ENCODE data around the gene GINS2.

Gene GINS2

DNA sequence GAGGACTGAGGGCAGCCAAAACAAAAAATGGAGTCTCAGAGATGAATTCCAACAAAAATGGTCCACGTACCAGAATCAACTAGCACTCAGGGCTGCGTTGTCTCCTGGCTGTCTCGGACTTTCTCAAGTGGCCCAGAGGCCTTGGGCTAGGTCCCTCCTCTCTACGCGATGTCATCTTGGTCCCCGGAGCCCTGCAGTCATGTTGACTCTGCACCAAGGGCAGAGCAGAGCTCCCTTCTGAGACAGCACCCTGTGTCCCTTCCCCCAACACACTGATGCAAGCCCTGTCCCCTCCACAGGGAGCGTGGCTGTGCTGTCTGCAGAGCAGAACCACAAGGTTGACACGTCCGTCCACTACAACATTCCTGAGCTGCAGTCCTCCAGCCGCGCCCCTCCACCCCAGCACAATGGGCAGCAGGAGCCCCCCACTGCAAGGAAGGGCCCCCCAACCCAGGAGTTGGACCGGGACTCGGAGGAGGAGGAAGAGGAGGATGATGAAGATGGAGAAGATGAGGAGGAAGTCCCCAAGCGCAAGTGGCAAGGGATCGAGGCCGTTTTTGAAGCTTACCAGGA, 20.8 kb downstream of the GINS2 start:
- no peak for DNase-seq (ENCODE audit: low read depth in 2 of 2)

DNA sequence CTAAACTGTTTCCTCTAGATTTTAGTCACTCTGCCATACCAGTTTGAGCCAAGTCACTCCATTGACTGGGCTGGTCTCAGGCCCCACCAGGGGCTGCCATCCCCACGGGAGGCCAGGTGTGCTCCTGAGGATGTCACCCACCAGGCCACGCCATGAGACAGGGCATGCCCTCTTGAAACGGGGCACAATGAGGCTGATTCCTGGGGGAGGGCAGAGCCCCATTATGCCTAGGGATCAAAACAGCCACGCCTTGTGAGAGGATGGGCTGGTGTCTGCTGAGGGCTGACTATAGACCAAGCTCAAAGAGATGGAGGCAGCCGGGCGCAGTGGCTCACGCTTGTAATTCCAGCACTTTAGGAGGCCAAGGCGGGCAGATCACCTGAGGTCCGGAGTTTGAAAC, 21.5 kb downstream of the GINS2 start:
- no peak for DNase-seq (ENCODE audit: low read depth in 2 of 2)

DNA sequence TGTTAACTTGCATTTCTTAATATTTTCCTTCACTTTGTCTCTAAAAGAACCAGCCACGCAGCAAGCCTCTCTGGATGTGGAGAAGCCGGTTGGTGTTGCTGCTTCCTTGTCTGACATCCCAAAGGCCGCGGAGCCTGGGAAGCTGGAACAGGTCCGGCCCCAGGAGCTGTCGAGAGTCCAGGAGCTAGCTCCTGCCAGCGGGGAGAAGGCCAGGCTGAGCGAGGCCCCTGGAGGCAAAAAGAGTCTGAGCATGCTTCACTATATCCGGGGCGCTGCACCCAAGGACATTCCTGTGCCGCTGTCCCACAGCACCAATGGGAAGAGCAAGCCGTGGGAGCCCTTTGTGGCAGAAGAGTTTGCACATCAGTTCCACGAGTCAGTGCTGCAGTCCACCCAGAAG, 22.8 kb downstream of the GINS2 start:
- DNase-seq (ENCODE audit: low read depth in 2 of 2): no peak

DNA sequence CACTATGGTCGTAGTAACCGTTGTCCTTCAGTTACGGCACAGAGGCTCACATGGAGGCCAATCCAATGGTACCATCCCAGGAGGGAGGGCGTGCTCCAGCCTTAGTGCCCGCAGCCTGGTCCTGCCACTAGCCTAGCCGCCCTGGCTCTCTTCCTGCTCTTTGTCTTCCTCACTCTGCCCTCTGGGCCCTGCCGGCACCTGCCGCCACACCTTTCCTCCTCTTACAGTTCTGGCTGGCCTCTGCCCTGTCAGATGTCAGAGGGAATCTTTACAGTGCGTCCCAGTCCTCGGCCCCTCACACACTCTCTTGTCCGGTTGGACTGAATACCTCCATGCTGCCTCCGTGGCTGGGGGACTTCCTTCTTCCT, 23.4 kb downstream of the GINS2 start:
- DNase-seq (ENCODE audit: low read depth in 2 of 2): no peak

DNA sequence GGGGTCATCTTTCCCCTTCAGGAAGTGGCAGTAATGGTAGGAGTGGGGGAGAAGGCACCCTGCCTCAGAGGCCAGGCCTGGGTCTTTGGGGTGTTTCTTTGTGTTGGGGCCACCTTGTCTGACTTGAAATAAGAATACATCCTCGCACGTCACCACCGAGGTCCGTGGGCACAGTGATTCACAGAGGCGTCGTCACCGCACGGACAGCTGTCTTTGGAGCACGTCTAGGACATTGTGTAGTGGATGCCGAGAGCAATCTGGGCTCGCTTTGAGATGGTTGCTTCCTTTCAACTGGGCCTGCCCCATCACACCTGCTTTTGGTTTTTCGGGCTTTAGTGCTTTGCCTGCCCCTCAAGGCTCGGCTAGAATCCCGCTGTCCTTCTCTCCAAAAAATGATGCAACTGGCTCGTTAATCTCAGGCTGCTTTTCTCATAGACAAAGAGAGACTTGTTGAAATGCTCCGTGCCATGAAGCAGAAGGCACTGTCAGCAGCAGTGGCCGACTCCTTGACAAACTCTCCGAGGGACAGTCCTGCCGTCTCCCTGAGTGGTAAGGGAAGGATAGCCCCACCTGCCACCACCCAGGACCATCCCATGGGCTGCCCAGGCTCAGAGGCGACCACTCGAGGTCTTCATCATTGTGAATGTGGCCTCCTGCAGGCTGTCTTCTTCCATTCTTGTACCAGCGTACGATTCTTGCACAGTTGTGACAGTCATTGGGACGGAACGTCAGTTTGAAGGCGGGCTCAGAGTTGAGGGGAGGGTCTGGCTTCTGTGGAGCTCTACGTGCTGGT, 24.0 kb downstream of the GINS2 start:
- no peak for DNase-seq (ENCODE audit: low read depth in 2 of 2)

DNA sequence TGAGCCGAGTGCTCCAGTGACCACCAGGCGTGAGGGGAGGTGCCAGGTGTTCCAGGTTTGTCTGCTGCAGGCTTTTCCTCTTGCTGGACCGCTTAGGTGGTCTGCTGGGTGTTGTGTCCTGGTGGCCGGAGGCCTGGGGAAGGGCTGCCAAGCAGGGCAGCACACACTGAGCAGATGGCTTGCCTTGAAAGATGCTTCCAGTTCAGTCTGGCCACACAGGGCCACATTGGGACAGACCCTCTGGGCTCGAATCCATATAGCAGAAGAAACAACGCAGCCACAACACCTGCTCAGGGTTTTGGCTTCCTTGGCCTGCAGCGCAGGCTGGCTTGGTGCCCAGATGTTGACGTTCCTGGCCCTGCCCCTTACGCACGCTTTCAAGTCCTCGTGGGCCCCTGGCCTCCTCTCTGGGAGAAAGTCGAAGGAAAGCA, 24.8 kb downstream of the GINS2 start:
- no peak for DNase-seq (ENCODE audit: low read depth in 2 of 2)

DNA sequence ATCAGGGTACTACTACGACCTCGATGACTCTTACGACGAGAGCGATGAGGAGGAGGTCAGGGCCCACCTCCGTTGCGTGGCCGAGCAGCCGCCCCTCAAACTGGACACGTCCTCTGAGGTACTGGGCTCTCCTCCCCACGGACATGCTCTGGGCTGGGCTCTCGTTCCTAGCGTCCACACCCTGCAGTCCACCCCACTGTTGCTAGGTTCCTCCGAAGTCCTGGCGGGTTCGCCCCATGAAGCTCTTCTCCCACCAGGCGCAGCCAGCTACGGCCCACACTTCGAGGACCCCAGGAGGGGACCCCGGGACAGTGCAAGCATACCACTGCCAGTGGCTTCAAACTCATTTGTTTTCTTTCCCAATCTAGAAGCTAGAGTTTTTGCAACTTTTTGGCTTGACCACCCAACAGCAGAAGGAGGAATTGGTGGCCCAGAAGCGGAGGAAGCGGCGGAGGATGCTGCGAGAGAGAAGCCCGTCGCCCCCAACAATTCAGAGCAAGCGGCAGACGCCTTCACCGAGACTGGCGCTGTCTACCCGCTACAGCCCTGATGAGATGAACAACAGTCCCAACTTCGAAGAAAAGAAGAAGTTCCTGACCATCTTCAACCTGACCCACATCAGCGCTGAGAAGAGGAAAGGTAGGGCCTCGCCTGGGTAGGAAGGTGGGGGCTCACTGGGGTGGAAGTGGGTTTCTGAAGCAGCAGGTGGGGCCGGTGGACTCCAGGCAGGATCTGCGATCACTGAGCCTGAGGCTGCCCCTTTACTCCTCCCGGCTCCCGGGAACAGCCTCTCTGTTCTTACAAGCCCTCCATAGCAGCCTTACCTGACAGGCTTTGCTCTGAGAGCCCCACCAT, 25.6 kb downstream of the GINS2 start:
- DNase-seq (ENCODE audit: low read depth in 2 of 2): no peak

DNA sequence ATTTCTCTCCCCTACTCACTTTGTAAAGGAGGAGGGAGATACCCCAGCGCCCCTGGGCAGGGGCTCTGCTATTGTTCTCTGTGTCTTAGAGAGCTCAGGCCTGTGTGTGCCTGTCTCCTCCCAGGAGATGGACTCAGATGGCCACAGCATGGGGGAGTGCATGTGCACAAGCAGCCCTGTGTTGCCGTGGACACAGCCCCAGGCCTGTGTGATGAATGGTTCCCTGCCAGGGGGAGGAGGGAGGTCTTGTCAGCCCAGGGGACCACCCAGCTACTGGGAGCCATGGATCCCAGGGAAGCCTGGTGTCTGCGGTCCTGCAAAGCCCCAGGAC, 26.3 kb downstream of the GINS2 start:
- DNase-seq (ENCODE audit: low read depth in 2 of 2): no peak

DNA sequence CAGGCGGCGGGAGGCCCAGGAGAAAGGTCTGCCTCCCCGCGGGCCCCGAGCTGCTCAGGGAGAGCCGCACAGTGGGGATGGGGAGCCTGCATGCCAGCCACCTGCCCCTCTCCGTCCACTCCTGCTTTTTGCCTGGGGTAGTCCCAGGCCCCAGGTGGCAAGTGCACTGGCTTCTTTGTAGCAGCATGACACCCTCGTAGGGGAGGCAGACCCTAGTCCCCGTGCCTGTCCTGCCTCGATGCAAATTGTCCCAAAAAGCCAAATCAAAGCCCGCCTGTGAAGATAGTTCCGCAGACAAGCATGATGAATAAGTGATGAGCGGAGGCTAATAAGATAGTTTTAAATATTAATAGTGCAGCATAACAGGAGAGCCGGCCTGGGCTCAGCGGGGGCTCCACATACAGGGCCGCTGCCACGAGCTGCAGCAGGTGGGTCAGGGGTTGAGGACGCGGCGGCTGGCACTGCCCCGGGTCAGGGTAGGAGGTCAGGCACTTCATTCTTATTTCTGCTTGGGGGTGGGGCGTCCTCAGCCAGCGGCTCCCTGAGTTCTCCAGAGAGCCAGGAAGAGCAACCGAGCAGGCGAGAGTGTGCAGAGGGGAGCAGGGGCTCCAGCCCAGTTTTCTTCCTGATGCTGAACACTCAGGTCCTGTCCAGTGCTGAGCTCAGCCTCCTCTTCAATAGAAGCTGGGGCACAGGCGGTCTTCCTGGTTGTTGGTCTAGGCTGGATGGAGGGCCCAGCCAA, 26.8 kb downstream of the GINS2 start:
- no peak for DNase-seq (ENCODE audit: low read depth in 2 of 2)

DNA sequence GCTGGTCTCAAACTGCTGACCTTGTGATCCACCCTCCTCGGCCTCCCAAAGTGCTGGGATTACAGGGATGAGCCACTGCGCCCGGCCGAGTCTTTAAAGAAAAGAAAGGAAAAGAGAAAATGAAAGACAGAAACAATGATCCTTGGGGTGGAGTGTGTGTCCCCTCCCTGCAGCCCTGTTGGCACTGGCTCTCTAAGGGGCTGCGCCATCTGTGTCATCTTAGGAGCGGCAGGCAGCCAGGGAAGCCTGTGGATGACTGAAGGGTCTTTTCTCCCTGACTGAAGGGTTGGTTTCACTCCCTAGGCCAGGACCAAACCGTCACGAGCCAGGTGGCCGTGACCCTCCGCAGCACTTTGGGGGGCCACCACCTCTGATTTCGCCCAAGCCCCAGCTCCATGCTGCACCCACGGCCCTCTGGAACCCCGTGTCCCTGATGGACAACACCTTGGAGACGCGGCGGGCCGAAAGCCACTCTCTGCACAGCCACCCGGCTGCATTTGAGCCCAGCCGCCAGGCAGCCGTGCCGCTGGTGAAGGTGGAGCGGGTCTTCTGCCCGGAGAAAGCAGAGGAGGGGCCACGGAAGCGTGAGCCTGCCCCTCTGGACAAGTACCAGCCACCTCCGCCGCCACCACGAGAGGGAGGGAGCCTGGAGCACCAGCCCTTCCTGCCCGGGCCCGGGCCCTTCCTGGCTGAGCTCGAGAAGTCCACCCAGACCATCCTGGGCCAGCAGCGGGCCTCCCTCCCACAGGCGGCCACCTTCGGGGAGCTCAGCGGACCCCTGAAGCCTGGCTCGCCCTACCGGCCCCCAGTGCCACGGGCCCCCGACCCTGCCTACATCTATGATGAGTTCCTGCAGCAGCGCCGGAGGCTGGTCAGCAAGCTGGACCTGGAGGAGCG, 27.7 kb downstream of the GINS2 start:
- DNase-seq (ENCODE audit: low read depth in 2 of 2): no peak

DNA sequence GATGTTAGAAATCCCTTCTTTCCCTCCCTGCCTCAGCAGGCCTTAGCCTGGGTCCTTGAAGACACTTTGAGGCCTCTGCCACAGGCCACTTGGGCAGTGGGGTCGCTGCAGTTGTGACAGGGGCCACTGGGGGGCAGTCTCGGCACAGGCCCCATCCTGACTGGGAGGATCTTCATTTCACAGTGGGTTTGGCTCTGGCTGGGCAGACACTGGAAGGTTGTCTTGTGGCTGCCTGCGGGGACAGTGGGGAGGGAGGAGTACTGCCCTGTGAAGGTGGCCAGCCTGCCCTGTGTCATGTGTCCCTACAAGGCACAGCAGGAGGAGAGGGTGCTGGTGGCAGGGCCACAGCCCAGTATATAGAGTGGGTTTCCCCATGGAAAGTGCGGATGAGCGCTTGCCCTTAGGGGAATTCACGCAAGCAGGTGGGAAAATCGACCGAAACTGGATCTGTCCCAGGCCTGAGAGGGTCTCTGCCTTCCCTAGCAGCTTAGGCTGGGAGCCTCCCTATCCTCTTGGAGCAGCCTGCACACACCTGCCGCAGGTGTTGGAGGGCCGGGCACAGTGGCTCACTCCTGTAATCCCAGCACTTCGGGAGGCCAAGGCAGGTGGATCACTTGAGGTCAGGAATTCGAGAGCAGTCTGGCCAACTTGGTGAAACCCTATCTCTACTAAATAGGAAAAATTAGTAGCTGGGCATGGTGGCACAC, 28.8 kb downstream of the GINS2 start:
- DNase-seq (ENCODE audit: low read depth in 2 of 2): peak; percentile 31 to 69

DNA sequence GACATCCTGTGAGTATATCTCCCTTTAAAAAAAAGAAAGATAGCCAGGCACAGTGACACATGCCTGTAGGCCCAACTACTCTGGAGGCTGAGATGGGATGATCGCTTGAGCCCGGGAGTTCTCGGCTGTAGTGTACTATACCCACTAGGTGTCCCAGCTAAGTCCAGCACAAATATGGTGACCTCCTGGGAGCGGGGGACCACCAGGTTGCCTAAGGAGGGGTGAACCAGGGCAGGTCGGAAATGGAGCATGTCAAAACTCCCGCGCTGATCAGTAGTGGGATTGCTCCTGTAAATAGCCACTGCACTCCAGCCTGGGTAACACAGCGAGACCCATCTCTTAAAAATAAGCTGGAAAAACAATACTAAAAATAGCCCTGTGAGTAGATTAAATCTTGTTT, 29.4 kb downstream of the GINS2 start:
- DNase-seq (ENCODE audit: low read depth in 2 of 2): no peak

DNA sequence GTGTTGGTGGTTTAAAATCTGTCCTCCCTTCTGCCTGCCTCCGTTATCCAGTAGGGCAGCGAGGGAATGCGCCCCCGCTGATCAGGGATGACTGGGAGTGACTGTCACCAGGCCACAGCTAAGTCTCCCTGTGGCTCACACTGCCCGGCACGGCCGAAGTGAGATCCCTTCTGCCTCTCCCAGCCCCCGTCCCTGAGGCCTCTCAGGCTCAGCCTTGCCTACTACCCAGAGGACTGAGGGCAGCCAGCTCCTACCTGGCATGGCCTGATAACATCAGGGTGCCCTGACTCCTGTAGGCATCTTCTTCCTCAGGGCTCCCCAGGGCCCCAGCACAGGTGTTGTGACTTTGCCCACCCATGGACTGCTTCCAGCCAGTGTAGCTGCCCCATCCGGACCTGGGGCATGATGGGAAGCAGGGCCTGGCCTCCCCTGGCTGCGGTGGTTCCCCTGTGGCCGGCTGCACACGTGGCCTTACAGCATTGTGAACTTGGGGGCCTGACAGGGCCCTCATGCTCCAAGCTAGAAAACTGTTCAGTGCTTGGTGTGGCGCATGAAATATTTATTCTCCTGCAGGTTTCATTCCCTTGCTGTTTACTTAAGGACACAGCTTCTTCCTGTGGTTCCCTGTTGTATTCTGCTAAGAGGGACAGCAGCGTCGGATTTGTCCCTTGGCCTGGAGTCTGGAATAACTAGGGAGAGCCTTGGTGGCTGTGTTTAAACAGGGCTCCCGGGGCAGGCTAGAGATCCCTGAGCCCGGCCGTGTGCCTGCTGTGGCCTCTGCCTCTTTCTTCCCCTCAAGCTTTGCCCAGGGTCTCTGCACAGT, 30.0 kb downstream of the GINS2 start:
- no peak for DNase-seq (ENCODE audit: low read depth in 2 of 2)

DNA sequence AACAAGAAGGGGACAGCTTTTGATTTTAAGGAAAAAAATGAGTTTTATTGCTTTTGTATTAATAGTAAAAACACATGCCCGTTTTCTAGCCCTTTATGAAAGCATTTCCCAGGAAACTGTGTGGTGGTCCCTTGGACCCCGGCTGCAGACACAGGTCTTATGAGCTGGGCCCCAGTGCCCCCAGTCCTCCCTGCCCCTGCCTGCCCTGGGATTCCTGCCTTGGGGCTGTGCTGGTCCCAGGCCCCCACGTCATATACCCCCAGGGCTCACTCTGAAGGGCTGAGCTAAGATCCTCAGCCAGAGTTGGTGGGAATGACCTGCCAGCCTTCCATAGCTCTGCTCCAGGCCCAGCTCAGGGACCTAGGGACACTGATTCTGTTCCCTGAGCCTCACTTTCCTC, 30.8 kb downstream of the GINS2 start:
- no peak for DNase-seq (ENCODE audit: low read depth in 2 of 2)

DNA sequence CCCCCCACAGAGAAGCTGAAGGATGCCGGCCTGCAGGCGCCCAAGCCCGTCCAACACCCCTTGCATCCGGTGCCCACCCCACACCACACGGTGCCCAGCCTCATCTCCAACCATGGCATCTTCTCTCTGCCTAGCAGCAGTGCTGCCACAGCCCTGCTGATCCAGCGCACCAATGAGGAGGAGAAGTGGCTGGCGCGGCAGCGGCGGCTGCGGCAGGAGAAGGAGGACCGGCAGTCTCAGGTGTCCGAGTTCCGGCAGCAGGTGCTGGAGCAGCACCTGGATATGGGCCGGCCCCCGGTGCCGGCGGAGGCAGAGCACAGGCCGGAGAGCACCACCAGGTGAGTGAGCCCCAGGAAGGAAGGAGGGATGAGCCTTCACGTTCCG, 31.5 kb downstream of the GINS2 start:
- DNase-seq (ENCODE audit: low read depth in 2 of 2): no peak

DNA sequence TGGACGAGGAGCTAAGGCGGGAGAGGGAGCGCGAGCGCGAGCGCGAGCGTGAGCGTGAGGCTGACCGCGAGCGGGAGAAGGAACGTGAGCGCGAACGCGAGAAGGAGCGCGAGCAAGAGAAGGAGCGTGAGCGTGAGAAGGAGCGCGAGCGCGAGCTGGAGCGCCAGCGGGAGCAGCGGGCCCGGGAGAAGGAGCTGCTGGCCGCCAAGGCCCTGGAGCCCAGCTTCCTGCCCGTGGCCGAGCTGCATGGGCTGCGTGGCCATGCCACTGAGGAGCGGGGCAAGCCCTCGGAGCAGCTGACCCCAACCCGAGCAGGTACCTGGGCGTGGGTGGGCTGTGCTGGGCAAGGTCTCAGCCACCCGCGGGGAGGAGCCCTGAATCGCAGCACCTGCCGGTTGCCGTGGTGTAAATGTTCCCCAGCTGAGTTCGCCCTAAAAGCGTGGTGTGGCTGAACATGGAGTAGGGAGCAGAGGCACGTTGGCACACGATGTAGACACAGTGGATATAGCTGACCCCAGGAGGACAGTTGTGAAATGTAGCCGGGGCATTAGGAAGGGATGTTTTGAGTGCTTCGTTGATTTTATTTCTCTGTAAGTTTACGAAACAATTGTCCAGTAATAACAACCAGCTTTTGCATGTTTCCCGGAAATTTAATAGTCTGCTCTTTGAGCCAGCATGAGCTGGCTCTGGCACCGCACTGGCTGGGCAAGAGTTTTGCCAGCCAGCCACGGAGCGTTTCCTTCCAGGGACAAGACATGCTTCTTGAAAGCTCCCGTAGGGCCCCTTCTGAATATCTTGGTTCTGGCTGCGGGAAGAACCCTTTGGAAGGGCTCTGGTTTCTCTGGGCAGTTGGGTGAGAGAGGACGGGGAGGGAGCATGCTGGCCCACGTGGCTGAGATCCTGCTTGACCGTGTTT, 32.1 kb downstream of the GINS2 start:
- DNase-seq (ENCODE audit: low read depth in 2 of 2): no peak

DNA sequence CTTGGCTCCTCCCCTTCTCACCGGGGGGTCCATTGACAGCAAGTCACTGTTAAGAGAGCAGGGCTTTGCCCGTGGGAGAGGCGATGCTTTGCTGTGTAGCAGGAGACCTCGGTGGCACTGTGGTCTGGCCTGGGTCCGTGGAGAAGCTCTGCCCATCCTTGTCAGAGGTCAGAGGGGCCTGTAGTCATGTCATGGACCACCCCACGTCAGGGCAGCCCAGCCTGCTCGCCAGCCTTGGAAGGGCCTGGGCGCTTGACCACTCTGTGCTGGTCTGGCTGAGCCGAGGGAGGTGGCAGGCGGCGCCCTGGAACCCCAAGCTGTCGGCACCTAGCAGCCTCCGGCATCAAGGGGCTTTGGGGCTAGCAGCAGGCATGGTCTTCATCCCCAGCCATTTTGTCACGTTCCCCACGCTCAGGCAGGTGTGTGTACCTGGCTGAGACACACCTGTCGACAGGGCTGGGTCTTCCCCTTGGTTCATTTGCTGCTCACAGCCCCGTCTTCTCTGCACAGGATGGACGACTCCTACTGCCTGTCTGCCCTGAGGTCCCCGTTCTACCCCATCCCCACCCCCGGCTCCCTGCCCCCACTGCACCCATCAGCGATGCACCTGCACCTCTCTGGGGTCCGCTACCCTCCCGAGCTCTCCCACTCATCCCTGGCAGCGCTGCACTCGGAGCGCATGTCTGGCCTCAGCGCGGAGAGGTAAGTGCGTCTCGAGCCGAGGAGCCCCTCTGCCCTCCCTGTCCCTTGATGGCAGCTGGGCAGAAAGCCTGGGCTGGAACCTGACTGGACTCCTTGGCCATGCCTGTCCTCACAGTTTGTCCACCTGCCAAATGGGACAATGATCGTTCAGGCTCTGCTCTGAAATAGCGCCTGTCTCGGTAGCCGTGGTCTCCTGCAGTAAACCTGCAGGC, 33.3 kb downstream of the GINS2 start:
- DNase-seq (ENCODE audit: low read depth in 2 of 2): no peak
